Pancreas (tissue), 10 donors: Measurements from ENCODE around the gene CDCA7L. TPM values are rescaled to one million over a fixed set of nuclear protein-coding genes. Genes with fewer than 3 reads are reported as not detected.

Source experiments
- ATAC-seq, 4 donors: fragments of 200-7000 bp; cut with Tn5 transposase; one replicate each; pipeline versions ENCODE4 v1.8.0 to v1.9.1; 2020; ENCODE audit warnings: mild to moderate bottlenecking in 4 of 4, moderate library complexity in 4 of 4
- DNase-seq, 6 donors: peaks; one replicate each; pipeline ENCODE4 v3.0.0-alpha.2; 2020
- FAIRE-seq: peaks from 2 replicates; lab custom pipeline; 2012; peaks lifted over from hg19 to GRCh38; lab: Jason Lieb, UNC
- H3K27ac ChIP-seq, 4 donors: fragments of 200-600 bp; sonication (generic); 1 replicate in 3 of 4; 2 replicates in 1 of 4; pipeline versions ENCODE4 v1.5.0 to v1.8.0; 2020
- H3K27me3 ChIP-seq, 4 donors: fragments of 200-600 bp; one replicate each; pipeline ENCODE4 v1.8.0; 2021
- H3K36me3 ChIP-seq, 3 donors: fragments of 200-600 bp; sonication (generic) in 1 of 3; one replicate each; pipeline versions ENCODE4 v1.5.0 to v1.8.0; 2020 to 2021
- H3K4me1 ChIP-seq, 3 donors: fragments of 200-600 bp; one replicate each; pipeline ENCODE4 v1.8.0; 2021
- H3K4me3 ChIP-seq, 4 donors: fragments of 200-600 bp; sonication (generic) in 2 of 4; one replicate each; pipeline versions ENCODE4 v1.5.0 to v1.8.0; 2020 to 2021
- H3K9me3 ChIP-seq, 4 donors: fragments of 200-600 bp; one replicate each; pipeline ENCODE4 v1.8.0; 2021
- WGBS, 2 donors: extraction: QIAGEN DNeasy Blood & Tissue Kit; methylation state at CpG; one replicate each; pipeline ENCODE4 v1.1.7; 2013; 5-methylcytosine and 5-hydroxymethylcytosine counted together
- intact Hi-C, 3 donors: fragments of 100-400 bp; cut with DNase I; formaldehyde crosslinking; loops; one replicate each; pipeline versions ENCODE4 v1.11.1 to v1.14.2; 2022
- polyA plus RNA-seq, 2 donors: library from polyadenylated mRNA; stranded (reverse); fragments of 200-250 nt; gene quantifications; one replicate each; pipeline ENCODE4 v1.2.3, GENCODE V29; 2013
- total RNA-seq, 6 donors: library from RNA; stranded (reverse); fragmentation: NEBNext Ultra II Directional in 4 of 6; extraction: Animal tissue kit (Norgen Biotek cat#: 25700) in 4 of 6; gene quantifications; one replicate each; pipeline versions ENCODE4 v1.2.1 to v1.2.4, GENCODE V29; 2021 to 2023
- TF ChIP-seq, protein P1 (sequence below), 4 donors: fragments of 200-600 bp; sonication (generic) in 3 of 4; IDR thresholded peaks; one replicate each; pipeline versions ENCODE4 v1.5.0 to v1.8.0; 2021; ENCODE audit warnings: antibody characterized with exemption in 4 of 4
- donor health status: healthy with polysubstance abuse.
- donor health status: DM: no; HTN: no; CAD: no; lungs with moderate emphysema.
- donor health status: DM: no; HTN: no; CAD: no.
- donor health status: control.
- donor health status: control.
- donor health status: Bipolar disorder and iron deficiency.
- donor health status: DM: yes; HTN: yes; CAD: no.
- donor health status: DM: no; HTN: no; CAD: no.
- donor health status: DM: no; HTN: no; CAD: no.
- donor health status: DM: yes; HTN: yes; CAD: no.

The CDCA7L gene
- total and polyA plus RNA-seq, 8 donors = 6.7 to 27.2 (median 19.9) TPM

DNA sequence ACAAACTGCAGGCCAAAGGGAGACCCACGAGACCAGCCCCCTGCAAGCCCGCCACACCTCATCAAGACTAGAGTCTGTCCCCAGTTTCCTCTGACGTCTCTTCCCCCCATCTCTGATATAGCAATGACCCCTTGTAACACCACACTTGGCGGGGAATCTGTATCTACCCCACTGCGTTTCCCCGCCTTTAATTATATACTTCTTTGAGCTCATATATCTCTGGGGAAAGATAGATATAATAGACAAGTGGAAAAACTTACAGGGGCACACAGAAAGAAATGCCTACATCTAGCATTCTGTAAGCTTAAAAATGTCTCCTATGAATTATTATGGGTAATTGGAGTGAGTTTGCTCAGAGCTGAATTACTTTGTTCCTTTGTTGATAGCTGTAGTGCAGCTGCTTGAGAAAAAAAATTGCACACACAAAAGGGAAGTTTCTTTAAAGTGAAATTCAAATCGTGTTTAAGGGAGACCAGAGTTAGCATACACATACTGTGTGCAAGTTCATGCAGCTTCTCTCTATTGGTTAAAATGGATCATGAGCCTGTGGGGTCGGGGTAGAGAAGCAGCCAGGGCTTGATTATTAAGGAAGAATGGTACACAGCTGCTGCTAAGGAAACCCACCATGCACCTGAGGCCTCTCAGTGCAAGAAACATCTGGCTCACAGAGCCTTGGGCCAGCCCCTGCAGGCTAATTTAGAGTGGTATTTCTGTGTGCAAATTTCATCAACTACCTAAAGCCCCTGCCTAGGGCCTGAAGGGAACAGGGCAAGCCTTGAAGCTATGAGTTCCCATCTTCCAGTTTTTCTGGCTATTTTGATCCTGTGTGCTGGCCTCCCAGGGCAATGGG, 32.5 kb downstream of the CDCA7L start:
- FAIRE-seq (no peak), ATAC-seq (no peak), DNase-seq (no peak)
- TF ChIP-seq, protein P1, sequence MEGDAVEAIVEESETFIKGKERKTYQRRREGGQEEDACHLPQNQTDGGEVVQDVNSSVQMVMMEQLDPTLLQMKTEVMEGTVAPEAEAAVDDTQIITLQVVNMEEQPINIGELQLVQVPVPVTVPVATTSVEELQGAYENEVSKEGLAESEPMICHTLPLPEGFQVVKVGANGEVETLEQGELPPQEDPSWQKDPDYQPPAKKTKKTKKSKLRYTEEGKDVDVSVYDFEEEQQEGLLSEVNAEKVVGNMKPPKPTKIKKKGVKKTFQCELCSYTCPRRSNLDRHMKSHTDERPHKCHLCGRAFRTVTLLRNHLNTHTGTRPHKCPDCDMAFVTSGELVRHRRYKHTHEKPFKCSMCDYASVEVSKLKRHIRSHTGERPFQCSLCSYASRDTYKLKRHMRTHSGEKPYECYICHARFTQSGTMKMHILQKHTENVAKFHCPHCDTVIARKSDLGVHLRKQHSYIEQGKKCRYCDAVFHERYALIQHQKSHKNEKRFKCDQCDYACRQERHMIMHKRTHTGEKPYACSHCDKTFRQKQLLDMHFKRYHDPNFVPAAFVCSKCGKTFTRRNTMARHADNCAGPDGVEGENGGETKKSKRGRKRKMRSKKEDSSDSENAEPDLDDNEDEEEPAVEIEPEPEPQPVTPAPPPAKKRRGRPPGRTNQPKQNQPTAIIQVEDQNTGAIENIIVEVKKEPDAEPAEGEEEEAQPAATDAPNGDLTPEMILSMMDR (IDR thresholded peaks at IDR 0.05) = no peak
- Histone ChIP-seq H3K4me3 (no peak overlapping the region), H3K4me1 (no peaks in the 10 kb centered on the region), H3K27ac (no peak overlapping the region), H3K9me3 (no peaks in the 10 kb centered on the region), H3K36me3 (peaks cover 0 to 4% (median 0%) of the 10 kb centered on the region in 3 donors), H3K27me3 (no peaks in the 10 kb centered on the region)
- intact Hi-C loops = no loop called here
- WGBS, 2 donors = 87 to 91% methylated on average over 8 of the region's 8 CpGs

DNA sequence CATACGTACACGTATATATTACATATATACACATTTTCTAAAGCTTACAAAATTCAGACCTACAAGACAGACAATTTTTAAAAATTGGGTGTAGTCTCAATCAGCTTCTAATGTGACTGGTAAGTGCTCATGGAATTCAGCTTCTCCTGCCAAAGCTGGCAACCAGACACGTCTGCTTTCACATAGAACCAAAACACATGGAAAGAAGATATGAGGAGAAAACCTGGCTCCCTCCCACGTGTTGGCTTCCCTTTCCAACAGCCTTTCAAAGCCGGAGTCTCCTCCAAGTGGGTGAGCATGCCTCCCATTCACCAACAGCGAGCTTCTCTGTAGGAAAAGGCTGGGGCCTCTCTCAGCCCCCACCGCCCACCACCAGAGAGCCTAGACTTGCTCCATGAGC, 33.4 kb downstream of the CDCA7L start:
- WGBS, 2 donors = 63 to 64% methylated on average over 7 of the region's 7 CpGs
- Histone ChIP-seq H3K4me3 (no peak overlapping the region), H3K36me3 (peaks cover 0 to 9% (median 0%) of the 10 kb centered on the region in 3 donors), H3K9me3 (no peaks in the 10 kb centered on the region), H3K27me3 (no peaks in the 10 kb centered on the region), H3K4me1 (no peaks in the 10 kb centered on the region), H3K27ac (no peak overlapping the region)
- DNase-seq (no peak), ATAC-seq (no peak), FAIRE-seq (no peak)
- TF ChIP-seq, protein P1 (IDR thresholded peaks at IDR 0.05) = no peak
- intact Hi-C loops = no loop called here

DNA sequence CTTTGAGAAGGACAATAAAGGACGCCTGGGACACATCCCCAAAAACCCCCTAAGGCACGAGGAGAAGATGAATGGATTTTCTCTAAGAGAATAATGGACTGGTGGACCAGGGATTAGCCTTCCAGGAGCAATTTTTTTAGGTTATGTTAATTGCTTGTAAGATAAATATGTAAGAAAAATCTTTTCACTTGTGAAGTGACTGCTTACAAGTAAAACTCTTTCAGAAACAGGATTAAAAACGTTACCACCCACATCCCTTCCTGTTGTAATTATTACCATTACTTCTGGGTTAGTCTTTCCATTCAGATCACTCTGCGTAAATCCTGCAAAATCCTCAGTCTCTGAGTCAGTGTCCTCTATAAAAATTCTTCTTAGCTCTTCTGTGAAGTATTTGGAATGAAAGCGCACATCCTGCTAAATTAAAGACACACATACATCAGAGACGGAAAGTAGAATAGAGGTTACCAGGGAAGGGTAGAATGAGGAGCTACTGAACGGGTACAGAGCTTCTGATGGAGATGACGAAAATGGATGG, 34.3 kb downstream of the CDCA7L start:
- Histone ChIP-seq H3K27ac (no peak overlapping the region), H3K4me3 (no peak overlapping the region), H3K4me1 (no peaks in the 10 kb centered on the region), H3K27me3 (no peaks in the 10 kb centered on the region), H3K36me3 (peaks cover 0 to 9% (median 0%) of the 10 kb centered on the region in 3 donors), H3K9me3 (no peaks in the 10 kb centered on the region)
- TF ChIP-seq, protein P1 (IDR thresholded peaks at IDR 0.05) = no peak
- WGBS, 2 donors = 87 to 89% methylated on average over 8 of the region's 8 CpGs
- FAIRE-seq (no peak), ATAC-seq (no peak), DNase-seq (no peak)
- intact Hi-C loops = no loop called here

DNA sequence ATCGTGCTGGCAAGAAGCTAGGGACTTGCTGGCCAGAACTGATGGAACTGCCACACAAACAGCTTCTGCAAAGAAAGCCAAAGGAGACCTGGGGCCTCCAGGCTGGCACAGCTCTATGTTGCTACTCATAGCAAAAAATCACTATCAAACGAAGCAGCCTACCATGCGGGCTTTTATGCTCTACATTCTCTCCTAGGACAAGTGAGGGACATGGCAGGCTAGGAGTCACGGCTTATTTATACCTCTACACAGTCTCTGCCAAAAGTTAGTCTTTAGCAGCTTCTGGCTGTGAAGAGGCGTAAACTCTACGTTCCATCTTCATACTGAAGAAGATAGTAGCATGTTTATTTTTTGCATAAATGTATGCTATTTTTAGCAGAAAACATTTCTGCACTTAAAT, 35.4 kb downstream of the CDCA7L start:
- no peak overlapping the region for H3K4me3 ChIP-seq
- WGBS, 2 donors = 90 to 93% methylated on average over 6 of the region's 6 CpGs
- no peaks in the 10 kb centered on the region for H3K27me3 ChIP-seq
- ATAC-seq = no peak
- H3K9me3 ChIP-seq = no peaks in the 10 kb centered on the region
- DNase-seq = no peak
- no peak for FAIRE-seq
- H3K27ac ChIP-seq = no peak overlapping the region
- TF ChIP-seq, protein P1 (IDR thresholded peaks at IDR 0.05) = no peak
- H3K36me3 ChIP-seq = peaks cover 0 to 20% (median 6%) of the 10 kb centered on the region in 3 donors
- H3K4me1 ChIP-seq = no peaks in the 10 kb centered on the region
- intact Hi-C loops = no loop called here

DNA sequence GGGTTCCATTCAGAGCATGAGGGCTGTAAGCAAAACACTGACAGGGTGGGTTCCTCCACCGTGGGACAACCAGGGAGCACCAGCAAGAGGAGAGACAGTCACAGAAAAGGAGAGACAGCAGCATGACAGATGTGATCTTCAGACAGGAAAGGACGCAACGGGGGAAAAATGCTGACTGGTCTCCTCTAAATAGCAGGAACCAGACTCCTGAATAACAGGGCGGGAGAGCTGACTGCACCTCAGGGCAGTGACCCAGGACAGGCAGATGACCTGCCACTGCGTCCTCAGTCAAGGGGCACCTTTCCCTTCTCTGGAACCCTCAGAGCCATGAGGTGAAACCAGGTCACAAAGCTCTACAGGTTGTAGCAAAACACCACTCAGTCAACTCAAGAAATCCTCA, 37.0 kb downstream of the CDCA7L start:
- TF ChIP-seq, protein P1 (IDR thresholded peaks at IDR 0.05) = no peak
- FAIRE-seq (no peak), ATAC-seq (no peak), DNase-seq (no peak)
- no peaks in the 10 kb centered on the region for H3K9me3 ChIP-seq
- H3K4me3 ChIP-seq = no peak overlapping the region
- H3K27me3 ChIP-seq = no peaks in the 10 kb centered on the region
- 91 to 95% methylated on average over 5 of the region's 5 CpGs for WGBS, 2 donors
- no peaks in the 10 kb centered on the region for H3K4me1 ChIP-seq
- H3K36me3 ChIP-seq = peaks cover 0 to 24% (median 6%) of the 10 kb centered on the region in 3 donors
- intact Hi-C loops = no loop called here
- no peak overlapping the region for H3K27ac ChIP-seq
